Gastroesophageal sphincter (tissue), 4 donors: ENCODE measurements around the gene DNM3. TPM values are rescaled to one million over a fixed set of nuclear protein-coding genes. Genes with fewer than 3 reads are reported as not detected.

ENCODE experiments used
- ATAC-seq: fragments of 150-250 bp; one replicate; pipeline ENCODE4 v1.9.1; 2016; ENCODE audit warnings: mild to moderate bottlenecking, moderate library complexity
- H3K27ac ChIP-seq, 4 donors: fragments of 200-600 bp; sonication (generic) in 3 of 4; 1 replicate in 3 of 4; 2 replicates in 1 of 4; pipeline ENCODE4 v1.5.1; 2016 to 2019
- H3K27me3 ChIP-seq: fragments of 200-600 bp; sonication (generic); one replicate; pipeline ENCODE4 v1.5.1; 2019
- H3K36me3 ChIP-seq, 2 donors: fragments of 200-600 bp; sonication (generic); one replicate each; pipeline ENCODE4 v1.5.1; 2019; ENCODE audit warnings: control low read depth in 1 of 2
- H3K4me1 ChIP-seq, 3 donors: fragments of 200-600 bp; sonication (generic); 1 replicate in 2 of 3; 2 replicates in 1 of 3; pipeline ENCODE4 v1.5.1; 2016 to 2019; ENCODE audit warnings: control low read depth in 2 of 3
- H3K4me3 ChIP-seq, 2 donors: fragments of 200-600 bp; sonication (generic); one replicate each; pipeline ENCODE4 v1.5.1; 2019; ENCODE audit warnings: mild to moderate bottlenecking in 1 of 2, moderate library complexity in 1 of 2
- H3K9me3 ChIP-seq, 3 donors: fragments of 200-600 bp; sonication (generic); one replicate each; pipeline ENCODE4 v1.5.1; 2017 to 2019; ENCODE audit warnings: control low read depth in 2 of 3
- EP300 ChIP-seq: sonication (generic); formaldehyde crosslinking; IDR thresholded peaks from one replicate; pipeline ENCODE4 v1.6.1; 2017; ENCODE audit warnings: antibody characterized with exemption, mild to moderate bottlenecking
- POLR2A ChIP-seq, 2 donors: fragments of 450-650 bp; IDR thresholded peaks; one replicate each; pipeline ENCODE4 v1.6.1; 2017; ENCODE audit warnings: antibody characterized with exemption in 2 of 2, mild to moderate bottlenecking in 2 of 2, moderate library complexity in 1 of 2
- POLR2AphosphoS5 ChIP-seq: sonication (generic); formaldehyde crosslinking; IDR thresholded peaks from one replicate; pipeline ENCODE4 v1.6.1; 2017; ENCODE audit warnings: antibody characterized with exemption
- whole genome bisulfite sequencing, 2 donors: methylation state at CpG; one replicate each; pipeline ENCODE4 v1.1.5; 2018; ENCODE audit warnings: low coverage in 1 of 2; 5-methylcytosine and 5-hydroxymethylcytosine counted together
- total RNA-seq, 4 donors: library from RNA; depleted of rRNA; stranded (reverse); fragments of >200 nt; gene quantifications; one replicate each; pipeline ENCODE4 v1.1.0, GENCODE V29; 2016
- TF ChIP-seq, protein P1 (sequence below), 4 experiments: fragments of 200-600 bp in 2 of 4; fragments of 450-650 bp in 2 of 4; sonication (generic) in 1 of 4; IDR thresholded peaks; one replicate each; pipeline ENCODE4 v1.5.1; 2017 to 2019; ENCODE audit warnings: antibody characterized with exemption in 4 of 4, mild to moderate bottlenecking in 2 of 4, moderate library complexity in 2 of 4

DNM3 gene
- total RNA-seq, 4 donors from 2014 or later: 1.9 to 5.0 (median 3.9) TPM

DNA sequence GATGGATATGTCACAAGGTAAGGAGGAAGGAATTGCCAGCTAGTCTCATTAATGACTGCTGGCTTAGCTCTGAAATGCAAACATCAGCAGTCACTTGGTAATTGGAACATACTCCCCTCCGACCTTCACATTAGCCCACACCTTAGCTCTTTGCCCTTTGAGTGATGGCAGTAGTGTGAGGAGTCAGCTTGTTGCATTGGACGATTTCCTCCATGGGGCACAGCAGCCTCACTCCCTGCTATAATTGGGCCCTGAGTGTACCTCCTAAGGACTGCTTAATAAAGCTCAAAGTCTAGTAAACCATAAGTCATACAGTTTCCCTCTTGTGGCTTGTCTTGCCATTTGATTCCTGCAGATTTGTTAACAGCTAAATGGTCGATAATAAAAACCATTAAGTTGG is 40.4 kb upstream of the DNM3 start:
- Histone ChIP-seq H3K9me3 (no peaks in the 10 kb centered on the region), H3K27me3 (no peaks in the 10 kb centered on the region), H3K4me1 (peaks cover 0 to 5% (median 0%) of the 10 kb centered on the region in 3 donors), H3K27ac (no peak overlapping the region), H3K4me3 (no peak overlapping the region), H3K36me3 (peaks cover 0 to 31% of the 10 kb centered on the region in 2 donors)
- WGBS, 2 donors: 72 to 81% methylated on average over 3 of the region's 3 CpGs
- TF ChIP-seq POLR2AphosphoS5 (no peak), POLR2A (IDR thresholded peaks at IDR 0.05) (no peak), EP300 (no peak)
- TF ChIP-seq, protein P1, sequence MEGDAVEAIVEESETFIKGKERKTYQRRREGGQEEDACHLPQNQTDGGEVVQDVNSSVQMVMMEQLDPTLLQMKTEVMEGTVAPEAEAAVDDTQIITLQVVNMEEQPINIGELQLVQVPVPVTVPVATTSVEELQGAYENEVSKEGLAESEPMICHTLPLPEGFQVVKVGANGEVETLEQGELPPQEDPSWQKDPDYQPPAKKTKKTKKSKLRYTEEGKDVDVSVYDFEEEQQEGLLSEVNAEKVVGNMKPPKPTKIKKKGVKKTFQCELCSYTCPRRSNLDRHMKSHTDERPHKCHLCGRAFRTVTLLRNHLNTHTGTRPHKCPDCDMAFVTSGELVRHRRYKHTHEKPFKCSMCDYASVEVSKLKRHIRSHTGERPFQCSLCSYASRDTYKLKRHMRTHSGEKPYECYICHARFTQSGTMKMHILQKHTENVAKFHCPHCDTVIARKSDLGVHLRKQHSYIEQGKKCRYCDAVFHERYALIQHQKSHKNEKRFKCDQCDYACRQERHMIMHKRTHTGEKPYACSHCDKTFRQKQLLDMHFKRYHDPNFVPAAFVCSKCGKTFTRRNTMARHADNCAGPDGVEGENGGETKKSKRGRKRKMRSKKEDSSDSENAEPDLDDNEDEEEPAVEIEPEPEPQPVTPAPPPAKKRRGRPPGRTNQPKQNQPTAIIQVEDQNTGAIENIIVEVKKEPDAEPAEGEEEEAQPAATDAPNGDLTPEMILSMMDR (IDR thresholded peaks at IDR 0.05): no peak
- no peak for ATAC-seq

DNA sequence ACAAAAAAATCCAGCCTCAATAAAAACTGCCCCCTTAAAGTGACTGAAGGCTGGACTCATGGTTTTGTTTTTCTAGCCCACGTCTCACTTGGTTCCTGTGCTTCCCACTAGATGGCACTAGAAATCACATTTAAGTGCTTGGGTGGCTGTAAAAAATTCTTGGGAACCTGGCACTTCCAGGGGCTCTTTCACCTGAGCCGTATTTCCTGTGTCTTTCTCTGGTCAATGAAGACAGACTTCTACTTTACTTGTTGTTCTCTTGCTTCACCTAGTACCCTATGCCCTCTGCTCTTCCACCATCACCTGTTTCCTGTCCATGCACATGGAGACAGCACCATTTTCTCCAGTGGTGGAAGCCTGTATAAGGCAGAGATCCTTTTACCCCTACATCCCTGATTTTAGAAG is 39.8 kb upstream of the DNM3 start:
- Histone ChIP-seq H3K27ac (no peak overlapping the region), H3K4me1 (peaks cover 0 to 5% (median 0%) of the 10 kb centered on the region in 3 donors), H3K9me3 (no peaks in the 10 kb centered on the region), H3K27me3 (no peaks in the 10 kb centered on the region), H3K4me3 (no peak overlapping the region), H3K36me3 (peaks cover 0 to 24% of the 10 kb centered on the region in 2 donors)
- TF ChIP-seq POLR2A (IDR thresholded peaks at IDR 0.05): no peak
- TF ChIP-seq, protein P1 (IDR thresholded peaks at IDR 0.05): peak; percentile 57 to 80 (median 68)
- peak; percentile 52 for ATAC-seq
- WGBS, 2 donors: 0 to 6% methylated on average over 2 of the region's 2 CpGs

DNA sequence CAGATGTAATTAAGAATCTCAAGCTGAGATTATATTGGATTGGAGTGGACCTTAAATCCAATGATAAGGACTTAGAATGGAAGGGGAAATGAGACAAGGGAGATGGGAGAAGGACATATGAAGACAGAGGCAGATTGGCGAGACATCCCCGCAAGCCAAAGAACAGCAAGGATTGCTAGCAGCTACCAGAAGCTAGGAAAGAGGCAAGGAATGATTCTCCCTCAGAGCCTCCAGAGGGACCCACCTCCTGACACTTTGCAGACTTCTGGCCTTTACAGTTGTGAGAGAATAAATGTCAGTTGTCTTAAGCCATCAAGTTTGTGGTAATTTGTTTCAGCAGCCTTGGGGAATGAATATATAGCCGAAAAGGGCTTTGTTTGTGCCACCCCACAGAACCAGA is 39.1 kb upstream of the DNM3 start:
- no peak overlapping the region for H3K27ac ChIP-seq
- peaks cover 0 to 17% of the 10 kb centered on the region in 2 donors for H3K36me3 ChIP-seq
- no peaks in the 10 kb centered on the region for H3K9me3 ChIP-seq
- H3K27me3 ChIP-seq: no peaks in the 10 kb centered on the region
- TF ChIP-seq, protein P1 (IDR thresholded peaks at IDR 0.05): no peak
- 94 to 100% methylated on average over 1 to 3 of the region's 3 CpGs for WGBS, 2 donors
- ATAC-seq: no peak
- peaks cover 0 to 5% (median 0%) of the 10 kb centered on the region in 3 donors for H3K4me1 ChIP-seq
- H3K4me3 ChIP-seq: no peak overlapping the region

DNA sequence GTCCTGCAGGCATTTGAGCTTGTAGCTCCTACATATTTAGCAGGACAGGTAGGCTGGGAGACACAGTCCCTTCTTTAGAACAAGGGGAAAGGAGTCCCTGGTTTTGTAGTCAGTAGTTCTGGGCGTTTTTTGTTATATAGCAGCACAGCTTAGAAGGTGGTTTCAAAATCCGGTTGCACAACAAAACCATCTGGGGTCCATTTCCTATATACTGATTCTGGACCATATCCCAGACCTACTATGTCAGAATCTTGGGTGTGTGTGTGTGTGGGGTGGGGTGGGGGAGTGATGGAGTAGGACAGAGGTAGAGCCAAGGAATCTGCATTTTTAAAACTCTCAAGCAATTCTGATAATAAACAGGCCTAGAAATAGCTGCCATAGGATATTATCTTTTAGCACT is 38.3 kb upstream of the DNM3 start:
- Histone ChIP-seq H3K9me3 (no peaks in the 10 kb centered on the region), H3K27me3 (no peaks in the 10 kb centered on the region), H3K4me1 (peaks cover 0 to 5% (median 0%) of the 10 kb centered on the region in 3 donors), H3K27ac (no peak overlapping the region), H3K4me3 (no peak overlapping the region), H3K36me3 (peaks cover 0 to 9% of the 10 kb centered on the region in 2 donors)
- no peak for ATAC-seq
- TF ChIP-seq POLR2A (IDR thresholded peaks at IDR 0.05): no peak
- TF ChIP-seq EP300: no peak
- TF ChIP-seq POLR2AphosphoS5: no peak
- TF ChIP-seq, protein P1 (IDR thresholded peaks at IDR 0.05): no peak
- 21 to 60% methylated on average over 2 of the region's 2 CpGs for WGBS, 2 donors

DNA sequence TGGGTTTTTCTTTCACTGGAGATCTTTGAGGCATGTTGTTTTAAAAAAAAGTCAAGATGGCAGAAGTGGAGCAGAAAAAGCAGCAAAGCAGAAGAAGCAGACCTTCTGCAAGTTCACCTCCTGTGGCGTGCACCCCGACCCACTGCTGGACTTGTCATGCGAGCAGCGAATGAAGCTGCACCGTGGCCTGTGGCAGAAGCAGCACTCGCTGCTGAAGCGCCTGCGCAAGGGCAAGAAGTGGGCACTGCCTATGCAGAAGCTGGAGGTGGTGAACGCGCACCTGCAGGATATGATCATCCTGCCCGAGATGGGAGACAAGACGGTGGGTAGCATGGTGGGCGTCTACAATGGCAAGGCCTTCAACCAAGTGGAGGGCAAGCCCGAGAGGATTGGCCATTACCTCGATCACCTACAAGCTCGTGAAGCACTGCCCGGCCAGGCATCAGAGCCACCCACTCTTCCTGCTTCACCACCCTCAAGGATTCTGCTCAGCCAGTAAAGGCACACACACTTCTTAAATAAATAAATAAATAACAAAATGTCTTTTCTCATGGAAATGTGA is 37.8 kb upstream of the DNM3 start:
- 91 to 97% methylated on average over 13 to 16 of the region's 17 CpGs for WGBS, 2 donors
- TF ChIP-seq POLR2A (IDR thresholded peaks at IDR 0.05) (no peak), POLR2AphosphoS5 (no peak), EP300 (no peak)
- TF ChIP-seq, protein P1 (IDR thresholded peaks at IDR 0.05): no peak
- no peak for ATAC-seq

More for the DNA sequence above, 37.8 kb upstream of the DNM3 start:
- H3K36me3 ChIP-seq: peaks cover 0 to 4% of the 10 kb centered on the region in 2 donors
- no peak overlapping the region for H3K4me3 ChIP-seq
- H3K9me3 ChIP-seq: no peaks in the 10 kb centered on the region
- H3K4me1 ChIP-seq: peaks cover 0 to 5% (median 0%) of the 10 kb centered on the region in 3 donors
- H3K27ac ChIP-seq: no peak overlapping the region
- no peaks in the 10 kb centered on the region for H3K27me3 ChIP-seq
